ENCODE data around the gene MBIP.

- TF ChIP-seq CTCF (IDR thresholded peaks at IDR 0.05; ENCODE audit: borderline replicate concordance, extremely low read depth, low read length, poor library complexity, severe bottlenecking) (no peak), EZH2 (IDR thresholded peaks at IDR 0.05; ENCODE audit: borderline replicate concordance, low read depth, low read length, severe bottlenecking) (no peak)
Measured at GRCh38 chr14:36325853-36326252, 5.4 kb upstream of the MBIP start.

Data from DND-41 (cell line).